Ishikawa (cell line): Measurements from ENCODE around the gene PRDM10.

ENCODE experiments used
- CREB1 ChIP-seq: IDR thresholded peaks from 2 replicates; pipeline ENCODE4 v1.6.1; 2012; ENCODE audit warnings: low read depth
- EGR1 ChIP-seq: IDR thresholded peaks from 2 replicates; pipeline ENCODE4 v1.6.1; 2012
- EP300 ChIP-seq: IDR thresholded peaks from 2 replicates; pipeline ENCODE4 v1.6.1; 2012; ENCODE audit warnings: borderline replicate concordance
- FOXM1 ChIP-seq: IDR thresholded peaks from 2 replicates; pipeline ENCODE4 v1.6.1; 2012; ENCODE audit warnings: low read depth, borderline replicate concordance
- NFIC ChIP-seq: IDR thresholded peaks from 2 replicates; pipeline ENCODE4 v1.6.1; 2012
- RAD21 ChIP-seq: IDR thresholded peaks from 2 replicates; pipeline ENCODE4 v1.6.1; 2012; ENCODE audit warnings: low read depth
- TAF1 ChIP-seq: IDR thresholded peaks from 2 replicates; pipeline ENCODE4 v1.6.1; 2012; ENCODE audit warnings: low read depth, mild to moderate bottlenecking
- TCF12 ChIP-seq: IDR thresholded peaks from 2 replicates; pipeline ENCODE4 v1.6.1; 2012; ENCODE audit warnings: low read depth
- TEAD4 ChIP-seq: IDR thresholded peaks from 2 replicates; pipeline ENCODE4 v1.6.1; 2012
- YY1 ChIP-seq: IDR thresholded peaks from 2 replicates; pipeline ENCODE4 v1.6.1; 2012; ENCODE audit warnings: low read depth
- TF ChIP-seq, protein P1 (sequence below): IDR thresholded peaks from 2 replicates; pipeline ENCODE4 v1.6.1; 2012; ENCODE audit warnings: low read depth, mild to moderate bottlenecking
- TF ChIP-seq, protein P2 (sequence below): IDR thresholded peaks from 2 replicates; pipeline ENCODE4 v1.6.1; 2012
- TF ChIP-seq, protein P3 (sequence below): IDR thresholded peaks from 2 replicates; pipeline ENCODE4 v1.6.1; 2012

DNA sequence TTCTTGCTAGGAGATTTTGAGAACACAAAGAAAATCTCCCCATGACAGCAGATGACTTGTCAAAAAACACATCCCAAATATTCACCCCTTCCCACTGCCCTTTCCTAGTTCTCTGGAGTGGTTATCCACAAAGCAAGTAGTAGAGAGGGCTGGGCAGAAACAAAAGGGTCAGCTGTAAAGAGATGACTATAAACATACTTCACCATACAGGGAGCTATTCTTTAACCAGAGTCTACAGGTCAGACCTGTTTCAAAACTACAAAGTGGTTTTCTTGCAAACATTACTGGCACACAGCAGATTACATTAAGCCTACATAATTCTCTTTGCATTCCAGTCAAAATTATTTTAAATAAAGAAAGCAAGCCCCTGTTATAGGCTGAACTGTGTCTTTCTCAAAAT lies 59.6 kb downstream of the PRDM10 start:
- TF ChIP-seq TCF12 (no peak), CREB1 (no peak), RAD21 (no peak), EP300 (no peak), TEAD4 (no peak), YY1 (no peak), NFIC (no peak), EGR1 (no peak), TAF1 (no peak), FOXM1 (no peak)
- TF ChIP-seq, protein P1, sequence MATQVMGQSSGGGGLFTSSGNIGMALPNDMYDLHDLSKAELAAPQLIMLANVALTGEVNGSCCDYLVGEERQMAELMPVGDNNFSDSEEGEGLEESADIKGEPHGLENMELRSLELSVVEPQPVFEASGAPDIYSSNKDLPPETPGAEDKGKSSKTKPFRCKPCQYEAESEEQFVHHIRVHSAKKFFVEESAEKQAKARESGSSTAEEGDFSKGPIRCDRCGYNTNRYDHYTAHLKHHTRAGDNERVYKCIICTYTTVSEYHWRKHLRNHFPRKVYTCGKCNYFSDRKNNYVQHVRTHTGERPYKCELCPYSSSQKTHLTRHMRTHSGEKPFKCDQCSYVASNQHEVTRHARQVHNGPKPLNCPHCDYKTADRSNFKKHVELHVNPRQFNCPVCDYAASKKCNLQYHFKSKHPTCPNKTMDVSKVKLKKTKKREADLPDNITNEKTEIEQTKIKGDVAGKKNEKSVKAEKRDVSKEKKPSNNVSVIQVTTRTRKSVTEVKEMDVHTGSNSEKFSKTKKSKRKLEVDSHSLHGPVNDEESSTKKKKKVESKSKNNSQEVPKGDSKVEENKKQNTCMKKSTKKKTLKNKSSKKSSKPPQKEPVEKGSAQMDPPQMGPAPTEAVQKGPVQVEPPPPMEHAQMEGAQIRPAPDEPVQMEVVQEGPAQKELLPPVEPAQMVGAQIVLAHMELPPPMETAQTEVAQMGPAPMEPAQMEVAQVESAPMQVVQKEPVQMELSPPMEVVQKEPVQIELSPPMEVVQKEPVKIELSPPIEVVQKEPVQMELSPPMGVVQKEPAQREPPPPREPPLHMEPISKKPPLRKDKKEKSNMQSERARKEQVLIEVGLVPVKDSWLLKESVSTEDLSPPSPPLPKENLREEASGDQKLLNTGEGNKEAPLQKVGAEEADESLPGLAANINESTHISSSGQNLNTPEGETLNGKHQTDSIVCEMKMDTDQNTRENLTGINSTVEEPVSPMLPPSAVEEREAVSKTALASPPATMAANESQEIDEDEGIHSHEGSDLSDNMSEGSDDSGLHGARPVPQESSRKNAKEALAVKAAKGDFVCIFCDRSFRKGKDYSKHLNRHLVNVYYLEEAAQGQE = no peak
- TF ChIP-seq, protein P2, sequence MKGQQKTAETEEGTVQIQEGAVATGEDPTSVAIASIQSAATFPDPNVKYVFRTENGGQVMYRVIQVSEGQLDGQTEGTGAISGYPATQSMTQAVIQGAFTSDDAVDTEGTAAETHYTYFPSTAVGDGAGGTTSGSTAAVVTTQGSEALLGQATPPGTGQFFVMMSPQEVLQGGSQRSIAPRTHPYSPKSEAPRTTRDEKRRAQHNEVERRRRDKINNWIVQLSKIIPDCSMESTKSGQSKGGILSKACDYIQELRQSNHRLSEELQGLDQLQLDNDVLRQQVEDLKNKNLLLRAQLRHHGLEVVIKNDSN = no peak
- TF ChIP-seq, protein P3, sequence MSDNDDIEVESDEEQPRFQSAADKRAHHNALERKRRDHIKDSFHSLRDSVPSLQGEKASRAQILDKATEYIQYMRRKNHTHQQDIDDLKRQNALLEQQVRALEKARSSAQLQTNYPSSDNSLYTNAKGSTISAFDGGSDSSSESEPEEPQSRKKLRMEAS = no peak
